ENCODE results near the gene WDR82. TPM values are rescaled to one million over a fixed set of nuclear protein-coding genes. Genes with fewer than 3 reads are reported as not detected.
A peak's percentile ranks its signal among the peaks of the same experiment; 100 is the strongest.

Gene WDR82
- total and polyA plus RNA-seq, 9 of the 15 experiments (the other 6 are each of a cell fraction or from before 2014, with no cell fraction given) = 6.4 to 62.9 (median 37.1) TPM

- TF ChIP-seq, protein P1, sequence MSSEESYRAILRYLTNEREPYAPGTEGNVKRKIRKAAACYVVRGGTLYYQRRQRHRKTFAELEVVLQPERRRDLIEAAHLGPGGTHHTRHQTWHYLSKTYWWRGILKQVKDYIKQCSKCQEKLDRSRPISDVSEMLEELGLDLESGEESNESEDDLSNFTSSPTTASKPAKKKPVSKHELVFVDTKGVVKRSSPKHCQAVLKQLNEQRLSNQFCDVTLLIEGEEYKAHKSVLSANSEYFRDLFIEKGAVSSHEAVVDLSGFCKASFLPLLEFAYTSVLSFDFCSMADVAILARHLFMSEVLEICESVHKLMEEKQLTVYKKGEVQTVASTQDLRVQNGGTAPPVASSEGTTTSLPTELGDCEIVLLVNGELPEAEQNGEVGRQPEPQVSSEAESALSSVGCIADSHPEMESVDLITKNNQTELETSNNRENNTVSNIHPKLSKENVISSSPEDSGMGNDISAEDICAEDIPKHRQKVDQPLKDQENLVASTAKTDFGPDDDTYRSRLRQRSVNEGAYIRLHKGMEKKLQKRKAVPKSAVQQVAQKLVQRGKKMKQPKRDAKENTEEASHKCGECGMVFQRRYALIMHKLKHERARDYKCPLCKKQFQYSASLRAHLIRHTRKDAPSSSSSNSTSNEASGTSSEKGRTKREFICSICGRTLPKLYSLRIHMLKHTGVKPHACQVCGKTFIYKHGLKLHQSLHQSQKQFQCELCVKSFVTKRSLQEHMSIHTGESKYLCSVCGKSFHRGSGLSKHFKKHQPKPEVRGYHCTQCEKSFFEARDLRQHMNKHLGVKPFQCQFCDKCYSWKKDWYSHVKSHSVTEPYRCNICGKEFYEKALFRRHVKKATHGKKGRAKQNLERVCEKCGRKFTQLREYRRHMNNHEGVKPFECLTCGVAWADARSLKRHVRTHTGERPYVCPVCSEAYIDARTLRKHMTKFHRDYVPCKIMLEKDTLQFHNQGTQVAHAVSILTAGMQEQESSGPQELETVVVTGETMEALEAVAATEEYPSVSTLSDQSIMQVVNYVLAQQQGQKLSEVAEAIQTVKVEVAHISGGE (CRISPR knock-in tag; IDR thresholded peaks at IDR 0.05) = no peak
- TF ChIP-seq HMG20A (CRISPR knock-in tag; conservative IDR thresholded peaks at IDR 0.05) (no peak), CBFA2T2 (conservative IDR thresholded peaks at IDR 0.05) (no peak), TSHZ1 (CRISPR knock-in tag; IDR thresholded peaks at IDR 0.05) (no peak), NFE2L1 (tag; IDR thresholded peaks at IDR 0.05; ENCODE audit: borderline replicate concordance, low read depth) (no peak), ZNF253 (CRISPR knock-in tag; conservative IDR thresholded peaks at IDR 0.05) (no peak), MYNN (IDR thresholded peaks at IDR 0.05) (peak; percentile 41; the same call in 1 of the 2 replicates), MYNN (CRISPR knock-in tag; IDR thresholded peaks at IDR 0.05) (no peak), ATF7 (IDR thresholded peaks at IDR 0.05) (peak; percentile 40; the same call in 1 of the 2 replicates), THRAP3 (IDR thresholded peaks at IDR 0.05; ENCODE audit: borderline replicate concordance) (no peak), NFIC (IDR thresholded peaks at IDR 0.05) (no peak), ZNF740 (CRISPR knock-in tag; IDR thresholded peaks at IDR 0.05) (peak; percentile 81; the same call in 1 of the 2 replicates), ZNF740 (tag; IDR thresholded peaks at IDR 0.05) (peak in 1 of 2 experiments; percentile 60; a peak in 2 of 4 replicates), NCOR1 (IDR thresholded peaks at IDR 0.05) (no peak)
- TF ChIP-seq, protein P2, sequence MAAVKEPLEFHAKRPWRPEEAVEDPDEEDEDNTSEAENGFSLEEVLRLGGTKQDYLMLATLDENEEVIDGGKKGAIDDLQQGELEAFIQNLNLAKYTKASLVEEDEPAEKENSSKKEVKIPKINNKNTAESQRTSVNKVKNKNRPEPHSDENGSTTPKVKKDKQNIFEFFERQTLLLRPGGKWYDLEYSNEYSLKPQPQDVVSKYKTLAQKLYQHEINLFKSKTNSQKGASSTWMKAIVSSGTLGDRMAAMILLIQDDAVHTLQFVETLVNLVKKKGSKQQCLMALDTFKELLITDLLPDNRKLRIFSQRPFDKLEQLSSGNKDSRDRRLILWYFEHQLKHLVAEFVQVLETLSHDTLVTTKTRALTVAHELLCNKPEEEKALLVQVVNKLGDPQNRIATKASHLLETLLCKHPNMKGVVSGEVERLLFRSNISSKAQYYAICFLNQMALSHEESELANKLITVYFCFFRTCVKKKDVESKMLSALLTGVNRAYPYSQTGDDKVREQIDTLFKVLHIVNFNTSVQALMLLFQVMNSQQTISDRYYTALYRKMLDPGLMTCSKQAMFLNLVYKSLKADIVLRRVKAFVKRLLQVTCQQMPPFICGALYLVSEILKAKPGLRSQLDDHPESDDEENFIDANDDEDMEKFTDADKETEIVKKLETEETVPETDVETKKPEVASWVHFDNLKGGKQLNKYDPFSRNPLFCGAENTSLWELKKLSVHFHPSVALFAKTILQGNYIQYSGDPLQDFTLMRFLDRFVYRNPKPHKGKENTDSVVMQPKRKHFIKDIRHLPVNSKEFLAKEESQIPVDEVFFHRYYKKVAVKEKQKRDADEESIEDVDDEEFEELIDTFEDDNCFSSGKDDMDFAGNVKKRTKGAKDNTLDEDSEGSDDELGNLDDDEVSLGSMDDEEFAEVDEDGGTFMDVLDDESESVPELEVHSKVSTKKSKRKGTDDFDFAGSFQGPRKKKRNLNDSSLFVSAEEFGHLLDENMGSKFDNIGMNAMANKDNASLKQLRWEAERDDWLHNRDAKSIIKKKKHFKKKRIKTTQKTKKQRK (IDR thresholded peaks at IDR 0.05; ENCODE audit: borderline replicate concordance, low read depth, low read length) = no peak
Observed at GRCh38 chr3:52238761-52239701, 39.4 kb downstream of the WDR82 start, which contains the start of gene TWF2 (continued).
